Erythroblast (primary cell): ENCODE measurements around the gene IMPG2.

Source experiments
- GATA1 ChIP-seq: IDR thresholded peaks from 2 replicates; pipeline ENCODE4 v1.6.1; 2011; ENCODE audit warnings: low read depth, mild to moderate bottlenecking, control low read depth, low read length, moderate library complexity
- POLR2A ChIP-seq: IDR thresholded peaks from 2 replicates; pipeline ENCODE4 v1.6.1; 2011; ENCODE audit warnings: mild to moderate bottlenecking, low read length

GRCh38 chr3:101262393-101263240 is 57.8 kb downstream of the IMPG2 start:
- TF ChIP-seq POLR2A (no peak), GATA1 (no peak)
